Posterior vena cava (tissue), 2 donors: ENCODE data around the gene LRRK1. TPM values are rescaled to one million over a fixed set of nuclear protein-coding genes. Genes with fewer than 3 reads are reported as not detected.

ENCODE experiments used
- DNase-seq: peaks from one replicate; pipeline ENCODE4 v3.0.0-alpha.2; 2020; ENCODE audit warnings: low spot score
- intact Hi-C, 2 donors: fragments of 100-400 bp; cut with DNase I; formaldehyde crosslinking; loops; one replicate each; pipeline versions ENCODE4 v1.14.1 to v1.14.2; 2022 to 2023
- total RNA-seq, 2 donors: library from RNA; stranded (reverse); fragmentation: NEBNext Ultra II Directional; extraction: Animal tissue kit (Norgen Biotek cat#: 25700); gene quantifications; one replicate each; pipeline ENCODE4 v1.2.1, GENCODE V29; 2021
- donor health status: DM: yes; HTN: yes; CAD: no.
- donor health status: DM: yes; HTN: yes; CAD: no.

Gene LRRK1
- total RNA-seq, 2 donors from 2014 or later, result 22.3 to 24.9 TPM

DNA sequence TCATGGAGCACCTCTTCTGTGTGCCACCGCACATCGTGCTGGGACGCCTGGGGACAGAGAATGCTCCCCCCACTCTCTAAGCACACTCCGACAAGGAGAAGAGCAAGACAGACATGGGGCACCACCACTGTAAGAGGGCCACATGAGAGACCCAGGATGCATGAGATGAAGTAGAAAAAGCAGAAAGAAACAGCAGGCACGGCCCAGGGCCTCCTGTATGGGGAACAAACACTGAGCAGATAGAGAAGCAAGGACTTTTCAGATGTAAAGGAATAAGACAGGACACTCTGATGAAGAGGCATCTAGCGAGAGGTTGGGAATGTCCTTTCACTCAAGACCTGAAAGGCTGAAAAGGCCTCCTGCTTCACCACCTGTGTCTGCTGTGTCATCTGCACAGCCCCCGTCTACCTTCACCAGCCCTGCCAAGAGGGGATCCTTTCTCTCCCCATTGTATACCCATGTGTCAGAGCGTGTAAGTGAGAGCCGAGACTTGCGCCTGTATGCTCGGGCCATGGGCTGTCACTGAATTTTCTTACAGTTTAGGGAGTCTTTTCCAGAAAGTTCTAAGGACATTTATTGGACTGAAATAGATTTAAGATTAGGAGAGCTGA is 125.6 kb downstream of the LRRK1 start:
- intact Hi-C loops, result no loop called here

DNA sequence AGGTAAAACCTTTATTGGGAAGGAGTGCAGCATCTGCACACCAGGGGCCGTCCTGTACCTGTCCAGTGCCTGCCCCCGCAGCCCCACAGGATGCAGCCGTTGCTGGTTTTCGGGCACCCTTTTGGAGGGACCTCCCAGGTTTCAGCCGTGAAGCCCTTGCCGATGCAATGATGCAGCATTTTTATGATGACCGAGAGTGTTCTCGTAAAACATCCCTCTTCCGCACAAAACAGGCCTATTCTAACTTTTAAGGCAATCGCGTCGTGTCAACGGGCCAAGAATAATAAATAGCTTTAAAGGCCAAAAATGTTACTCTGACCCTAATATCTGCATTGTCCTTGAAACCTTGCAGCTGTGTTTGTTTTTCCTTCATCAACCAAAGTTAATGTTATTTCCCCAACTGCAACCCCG is 126.1 kb downstream of the LRRK1 start:
- DNase-seq, result peak; percentile 61

More for the DNA sequence above, 125.6 kb downstream of the LRRK1 start:
- peak; percentile 32 for DNase-seq

DNA sequence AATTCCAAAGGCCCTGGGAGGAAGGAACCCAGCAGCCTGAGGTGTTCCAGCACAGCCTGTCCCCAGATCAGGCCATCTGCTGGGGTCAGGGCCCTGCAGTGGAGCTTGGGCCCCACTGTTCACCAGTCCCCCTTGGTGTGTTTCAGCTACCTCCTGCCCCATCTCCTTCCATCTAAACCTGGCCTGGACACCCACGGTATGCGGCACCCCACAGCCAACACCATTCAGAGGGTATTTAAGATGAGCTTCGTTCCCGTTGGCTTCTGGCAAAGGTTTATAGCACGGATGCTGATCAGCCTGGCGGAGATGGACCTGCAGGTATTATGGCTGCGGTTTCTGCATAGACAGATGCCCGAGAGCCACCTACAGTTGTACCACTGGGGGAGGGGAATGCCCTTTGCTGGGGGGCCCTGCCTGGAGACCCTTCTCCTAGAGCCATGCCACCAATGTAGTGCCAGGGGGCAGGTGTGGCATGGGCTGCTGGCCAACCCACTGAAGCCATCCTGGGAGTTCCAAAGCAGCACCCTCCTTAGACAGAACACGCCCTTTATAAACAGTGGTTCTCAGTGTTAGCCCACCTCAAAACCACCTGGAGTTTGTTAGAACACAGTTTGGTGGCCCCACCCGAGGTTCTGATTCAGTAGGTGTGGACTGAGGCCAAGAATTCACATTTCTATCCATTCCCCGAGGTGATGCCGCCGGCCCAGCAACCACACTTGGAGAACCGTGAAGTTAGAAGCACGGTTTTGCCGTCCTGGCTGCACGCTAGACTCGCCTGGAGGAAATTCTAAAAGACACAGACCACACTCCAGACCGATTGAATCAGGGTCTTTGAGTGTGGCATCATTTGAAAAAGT is 126.9 kb downstream of the LRRK1 start:
- DNase-seq, result peak; percentile 62
- intact Hi-C loops, result no loop called here

More for the DNA sequence above, 126.1 kb downstream of the LRRK1 start:
- intact Hi-C loops, result no loop called here

DNA sequence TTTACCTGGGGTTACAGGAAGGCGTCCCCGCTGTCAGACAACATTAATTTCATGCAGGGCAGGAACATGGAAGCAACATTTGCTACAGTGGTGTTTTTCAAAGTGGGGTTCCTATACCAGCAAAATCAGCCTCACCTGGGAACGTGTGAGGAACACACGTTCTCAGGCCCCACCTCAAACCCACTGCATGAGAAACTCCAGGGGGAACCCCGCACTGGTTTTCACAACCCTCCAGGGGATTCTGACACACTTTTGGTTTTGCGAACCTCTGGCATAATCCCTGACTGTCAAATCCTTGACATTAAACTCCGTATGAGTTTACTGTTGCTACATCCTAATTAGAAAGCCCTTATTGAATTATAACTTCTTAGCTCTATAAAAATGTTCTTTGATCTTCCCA is 127.7 kb downstream of the LRRK1 start:
- DNase-seq, result peak; percentile 36
- intact Hi-C loops, result no loop called here

DNA sequence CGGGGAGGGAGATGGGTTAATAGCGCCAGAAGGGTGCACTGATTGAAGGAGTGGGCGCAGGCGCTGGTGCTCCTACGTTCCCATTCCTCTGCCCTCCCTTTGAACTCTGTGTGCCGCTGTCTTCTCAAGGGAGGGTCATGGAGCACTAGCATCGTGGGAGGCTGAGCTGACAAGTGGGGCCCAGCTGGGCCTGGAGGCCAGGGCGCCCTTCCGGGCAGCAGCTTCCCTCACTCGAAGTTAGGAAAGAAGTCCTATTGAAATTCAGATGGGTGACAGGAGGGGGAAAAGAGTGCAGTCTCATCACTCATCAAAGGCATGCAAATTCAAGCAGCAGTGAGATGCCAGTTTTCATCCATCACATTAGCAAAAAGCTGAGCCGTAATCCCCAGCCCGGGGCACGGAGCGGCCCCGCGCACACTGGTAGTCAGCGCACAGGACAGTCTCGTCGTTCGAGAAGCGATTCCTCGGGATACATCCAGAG is 128.2 kb downstream of the LRRK1 start:
- intact Hi-C loops, result no loop called here
- peak; percentile 62 for DNase-seq

DNA sequence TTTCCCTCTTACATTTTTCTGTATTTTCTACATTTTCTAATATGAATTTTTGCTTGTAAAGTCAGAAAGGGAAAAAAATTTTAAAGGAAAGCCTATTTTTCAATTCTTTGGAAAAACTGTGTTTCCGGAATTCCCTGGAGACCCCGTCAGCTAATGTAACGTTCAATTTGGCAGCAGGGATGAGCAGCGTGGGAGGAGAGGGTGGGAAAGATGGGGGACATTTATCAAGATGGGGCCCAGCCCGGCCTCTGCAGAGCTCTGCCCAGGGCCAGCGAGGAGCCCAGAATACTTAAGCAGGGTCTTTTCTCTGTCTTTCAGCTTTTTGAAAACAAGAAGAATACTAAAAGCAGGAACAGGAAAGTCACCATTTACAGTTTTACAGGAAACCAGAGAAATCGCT is 129.0 kb downstream of the LRRK1 start:
- peak; percentile 55 for DNase-seq
- intact Hi-C loops, result no loop called here

DNA sequence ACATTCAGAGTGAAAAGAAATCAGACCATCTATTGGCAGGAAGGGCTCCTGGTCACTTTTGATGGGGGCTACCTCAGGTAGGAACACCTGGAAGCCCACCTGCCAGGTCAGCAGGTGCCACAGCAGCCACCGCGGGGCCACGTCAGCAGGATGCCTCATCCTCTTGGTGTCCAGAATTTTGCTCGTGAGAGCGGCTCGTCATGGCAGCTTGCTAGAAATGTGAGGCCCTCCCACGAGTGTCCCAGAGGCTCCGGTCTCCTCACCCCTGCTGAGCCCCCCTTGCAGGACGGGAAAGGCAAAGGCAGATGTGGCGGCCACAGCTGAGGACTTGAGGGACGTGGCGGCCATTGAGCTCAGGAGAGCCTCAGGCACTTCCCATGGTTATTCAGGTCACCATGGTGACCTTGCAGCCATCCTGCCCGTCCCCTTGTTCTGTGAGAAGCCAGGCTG is 129.4 kb downstream of the LRRK1 start:
- DNase-seq, result peak; percentile 62
- intact Hi-C loops, result no loop called here

DNA sequence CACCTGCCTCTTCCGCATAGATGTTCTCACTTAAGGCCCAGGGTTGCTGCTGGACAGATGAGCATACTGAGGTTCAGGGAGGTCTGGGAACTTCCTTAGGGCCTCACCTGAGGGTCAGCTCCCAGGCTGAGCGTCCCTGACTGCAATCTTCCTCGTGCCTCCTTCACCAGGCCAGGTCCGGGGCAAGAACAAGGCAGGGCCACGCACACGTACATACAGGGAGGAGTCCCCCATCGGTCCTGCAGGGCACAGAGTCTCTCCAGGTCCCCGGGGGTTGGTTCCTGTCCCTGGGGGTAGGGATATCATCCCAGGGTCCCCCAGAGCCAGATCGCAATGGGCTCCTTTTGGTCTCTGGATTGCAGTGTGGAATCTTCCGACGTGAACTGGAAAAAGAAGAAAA is 130.1 kb downstream of the LRRK1 start:
- DNase-seq, result peak; percentile 79
- intact Hi-C loops, result no loop called here

DNA sequence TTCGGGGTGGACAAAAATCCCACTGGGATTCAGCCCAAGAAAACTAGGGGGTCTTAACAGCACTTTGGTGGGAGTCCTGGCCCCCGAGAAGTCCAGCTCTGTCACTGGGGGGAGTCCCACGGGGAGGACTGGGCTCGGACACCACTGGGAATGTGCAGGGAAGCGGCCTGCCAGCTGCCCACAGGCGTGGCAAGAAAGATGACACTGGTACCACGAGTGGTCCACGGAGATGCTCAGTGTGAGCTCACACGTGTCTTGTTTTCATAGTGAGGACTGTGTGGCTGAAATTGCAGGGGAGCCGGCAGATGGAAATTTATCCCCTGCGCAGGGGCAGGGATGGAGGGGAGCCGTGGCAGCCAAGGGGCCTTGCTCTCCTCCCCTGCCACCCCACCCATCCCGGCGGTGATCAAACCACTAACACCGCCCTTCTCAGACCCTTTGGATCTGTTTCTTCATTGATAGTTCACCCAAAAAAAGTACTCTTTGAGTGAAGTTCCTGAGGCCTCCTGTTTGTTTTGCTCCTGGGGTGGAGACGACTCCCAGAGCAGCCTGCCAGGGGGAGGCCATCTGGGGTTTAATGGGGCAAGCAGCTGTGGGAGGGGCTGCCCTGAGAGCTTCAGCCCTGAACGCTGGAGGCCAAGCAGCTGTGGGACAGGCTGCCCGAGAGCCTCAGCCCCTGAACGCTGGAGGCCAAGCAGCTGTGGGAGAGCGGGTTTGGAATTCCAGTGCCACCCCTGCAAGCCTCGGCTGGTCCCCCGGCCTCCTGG is 130.9 kb downstream of the LRRK1 start:
- DNase-seq, result peak; percentile 68
- intact Hi-C loops, result no loop called here

DNA sequence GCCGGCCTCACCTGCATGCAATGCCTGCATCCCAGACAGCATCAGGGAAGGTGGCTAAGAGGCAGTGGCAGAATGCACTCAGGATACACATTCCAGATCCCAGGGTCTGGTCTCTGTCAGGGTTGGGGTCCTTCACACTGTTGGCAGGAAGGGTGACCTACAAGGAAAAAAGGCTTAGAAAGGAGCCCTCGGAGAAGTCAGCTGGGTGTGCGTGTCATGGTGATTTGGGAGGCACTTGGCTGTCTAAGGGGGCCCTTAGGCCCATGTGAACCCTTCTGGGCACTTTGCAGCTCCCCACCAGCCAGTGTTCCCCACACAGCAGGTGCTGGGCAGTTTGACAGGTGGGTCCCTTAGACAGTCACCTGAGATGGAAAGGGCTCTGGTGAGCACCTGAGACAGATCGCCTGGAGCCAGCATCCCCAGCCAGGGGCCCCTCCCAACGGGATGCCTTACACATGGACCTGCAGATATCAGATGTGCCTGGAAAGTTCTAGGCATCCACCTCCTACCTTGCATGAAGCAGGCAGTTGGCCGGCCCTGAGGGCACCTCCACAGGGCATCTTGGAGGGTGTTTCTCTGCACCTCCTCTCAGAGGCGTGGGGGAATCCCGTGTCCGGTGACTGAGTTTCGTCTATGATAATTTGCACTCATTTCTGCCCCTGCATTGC is 131.6 kb downstream of the LRRK1 start:
- intact Hi-C loops, result no loop called here
- peak; percentile 50 for DNase-seq

DNA sequence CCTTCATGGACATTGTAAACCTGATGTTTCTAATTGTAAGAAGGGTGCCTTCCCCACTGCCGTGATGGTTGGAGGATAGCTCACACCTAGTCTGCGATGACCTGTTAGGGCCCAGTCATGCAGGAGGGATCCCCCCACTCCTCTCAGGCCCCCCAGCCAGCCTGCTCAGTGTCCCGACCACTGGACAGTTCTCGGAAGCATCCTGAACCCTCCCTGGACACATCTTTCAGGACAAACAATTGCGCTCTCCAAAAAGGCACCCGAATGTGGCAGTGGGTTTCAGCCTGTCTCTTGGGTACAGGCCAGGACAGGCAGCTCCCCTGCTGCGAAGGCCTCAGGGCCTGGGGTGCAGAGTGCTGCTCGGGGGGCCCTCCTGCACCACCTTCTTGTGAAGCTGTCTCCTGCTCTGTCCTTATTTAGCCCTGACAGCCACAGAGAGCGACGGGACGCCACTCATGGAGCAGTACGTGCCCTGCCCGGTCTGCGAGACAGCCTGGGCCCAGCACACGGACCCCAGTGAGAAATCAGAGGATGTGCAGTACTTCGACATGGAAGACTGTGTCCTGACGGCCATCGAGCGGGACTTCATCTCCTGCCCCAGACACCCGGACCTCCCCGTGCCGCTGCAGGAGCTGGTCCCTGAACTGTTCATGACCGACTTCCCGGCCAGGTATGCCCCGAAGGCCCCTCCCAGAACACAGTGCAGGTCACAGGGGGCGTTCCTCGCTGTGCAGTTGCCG is 132.3 kb downstream of the LRRK1 start:
- DNase-seq, result peak; percentile 73
- intact Hi-C loops, result no loop called here

DNA sequence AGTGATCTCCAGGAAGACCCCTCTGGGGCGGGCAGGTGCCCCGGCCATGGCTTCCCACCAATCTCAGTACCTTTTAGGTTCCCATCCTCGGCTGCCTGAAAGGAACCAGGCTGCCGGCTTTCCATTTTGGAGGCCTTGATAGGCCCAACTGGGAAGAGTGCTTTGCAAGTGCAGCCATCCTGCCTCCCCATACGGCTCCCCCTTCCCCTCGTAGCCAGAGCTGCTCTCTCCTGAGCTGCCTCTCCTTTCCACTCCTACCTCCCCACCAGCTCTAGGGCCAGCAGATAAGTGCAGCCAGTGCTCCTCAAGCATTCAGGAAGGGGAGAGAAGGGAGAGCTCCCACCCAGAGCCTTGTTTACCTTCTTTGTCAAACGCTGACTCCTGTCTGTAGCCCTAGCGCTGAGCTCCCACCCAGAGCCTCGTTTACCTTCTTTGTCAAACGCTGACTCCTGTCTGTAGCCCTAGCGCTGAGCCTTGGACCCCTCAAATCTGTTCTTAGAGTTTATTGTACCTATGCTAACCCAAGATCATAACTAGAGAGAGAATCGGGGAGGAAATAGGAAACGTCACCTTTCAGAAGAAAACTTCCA is 133.0 kb downstream of the LRRK1 start:
- peak; percentile 44 for DNase-seq
- intact Hi-C loops, result no loop called here

DNA sequence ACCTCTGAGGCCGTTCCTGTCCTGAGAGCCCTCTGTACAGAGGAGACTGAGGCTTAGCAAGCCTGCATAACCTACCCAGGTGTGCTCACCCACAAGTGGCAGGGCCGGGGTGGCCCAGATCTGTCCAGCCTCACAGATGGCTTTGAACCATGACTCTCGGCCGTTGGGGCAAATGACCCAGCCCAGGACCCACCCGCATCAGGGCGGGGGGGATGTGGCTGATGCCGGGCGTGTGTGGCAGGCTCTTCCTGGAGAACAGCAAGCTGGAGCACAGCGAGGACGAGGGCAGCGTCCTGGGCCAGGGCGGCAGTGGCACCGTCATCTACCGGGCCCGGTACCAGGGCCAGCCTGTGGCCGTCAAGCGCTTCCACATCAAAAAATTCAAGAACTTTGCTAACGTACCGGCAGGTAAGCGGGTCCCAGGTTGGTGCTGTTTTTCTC is 133.5 kb downstream of the LRRK1 start:
- peak; percentile 69 for DNase-seq
- intact Hi-C loops, result no loop called here

DNA sequence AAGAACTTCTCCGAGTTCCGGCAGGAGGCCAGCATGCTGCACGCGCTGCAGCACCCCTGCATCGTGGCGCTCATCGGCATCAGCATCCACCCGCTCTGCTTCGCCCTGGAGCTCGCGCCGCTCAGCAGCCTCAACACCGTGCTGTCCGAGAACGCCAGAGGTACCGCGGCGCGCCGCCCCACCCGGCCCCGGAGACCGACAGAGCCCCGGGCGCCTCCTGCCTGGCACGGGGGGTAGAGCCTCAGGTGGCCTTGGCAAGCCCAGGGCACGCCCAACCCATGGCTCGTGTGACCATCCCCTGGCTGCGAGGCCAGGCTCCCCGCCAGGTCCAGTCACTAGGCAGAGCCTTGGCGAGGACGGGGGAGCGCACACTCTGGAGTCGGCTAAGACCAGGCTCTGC is 134.1 kb downstream of the LRRK1 start:
- DNase-seq, result peak; percentile 69
- intact Hi-C loops, result no loop called here

DNA sequence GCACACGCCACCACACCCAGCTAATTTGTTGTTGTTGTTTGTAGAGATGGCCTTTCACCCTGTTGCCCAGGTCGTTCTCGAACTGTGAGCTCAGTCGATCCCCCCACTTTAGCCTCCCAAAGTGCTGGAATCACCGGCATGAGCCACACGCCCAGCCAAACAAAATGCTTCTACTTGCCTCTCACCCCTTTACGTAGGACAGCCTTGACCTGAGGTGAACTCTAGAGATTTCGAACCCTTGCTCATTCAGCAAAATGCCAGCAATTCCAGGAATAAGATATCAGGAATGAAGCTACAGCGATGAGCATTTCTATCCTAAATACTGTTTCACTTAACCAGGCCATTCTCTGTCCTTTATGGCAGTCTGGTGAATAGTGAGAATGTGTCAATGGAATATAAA is 135.0 kb downstream of the LRRK1 start:
- DNase-seq, result no peak

DNA sequence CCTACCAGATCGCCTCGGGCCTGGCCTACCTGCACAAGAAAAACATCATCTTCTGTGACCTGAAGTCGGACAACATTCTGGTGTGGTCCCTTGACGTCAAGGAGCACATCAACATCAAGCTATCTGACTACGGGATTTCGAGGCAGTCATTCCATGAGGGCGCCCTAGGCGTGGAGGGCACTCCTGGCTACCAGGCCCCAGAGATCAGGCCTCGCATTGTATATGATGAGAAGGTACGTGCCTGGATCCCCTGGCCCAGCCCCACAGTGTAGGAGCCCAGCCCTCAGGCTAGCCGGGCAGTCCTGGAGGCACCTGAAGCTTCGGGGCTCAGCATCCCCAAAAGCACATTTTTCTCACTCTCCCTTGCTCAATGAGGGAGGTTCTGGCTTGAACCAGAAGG is 135.8 kb downstream of the LRRK1 start:
- intact Hi-C loops, result no loop called here
- DNase-seq, result peak; percentile 64

More for the DNA sequence above, 135.0 kb downstream of the LRRK1 start:
- intact Hi-C loops, result no loop called here

DNA sequence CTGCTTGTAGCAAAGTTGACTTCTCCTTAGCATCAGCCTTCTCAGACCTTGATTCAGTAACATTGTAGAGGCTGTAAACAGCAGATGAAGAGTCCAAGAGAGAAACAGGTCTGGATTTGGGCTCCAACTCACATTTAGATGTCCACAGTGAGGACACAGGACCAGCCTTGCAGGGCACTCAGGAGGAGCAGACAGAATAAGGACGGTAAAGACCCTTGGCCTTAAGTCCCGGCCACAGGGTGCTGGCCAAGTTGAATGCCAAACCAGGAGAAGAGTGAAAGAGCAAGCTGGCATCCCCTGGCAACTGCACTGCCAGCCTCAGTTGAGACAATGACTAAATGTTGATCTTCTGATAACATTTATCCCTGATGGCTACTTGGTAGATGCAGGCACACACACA is 136.3 kb downstream of the LRRK1 start:
- intact Hi-C loops, result no loop called here
- DNase-seq, result no peak
